Measurements from ENCODE around the gene GPATCH1. TPM values are rescaled to one million over a fixed set of nuclear protein-coding genes. Genes with fewer than 3 reads are reported as not detected.

The GPATCH1 gene
- total and polyA plus RNA-seq, 2 of the 13 experiments (the other 11 are each of a cell fraction or from before 2014, with no cell fraction given): 6.8 to 6.9 TPM

GRCh38 chr19:33039815-33040214 is 41.2 kb upstream of the GPATCH1 start (continued):
- TF ChIP-seq ZNF274 (CRISPR knock-in tag; IDR thresholded peaks at IDR 0.05): no peak
- no peak for TF ChIP-seq JDP2 (CRISPR knock-in tag; IDR thresholded peaks at IDR 0.05; ENCODE audit: borderline replicate concordance)
- TF ChIP-seq ZNF605 (CRISPR knock-in tag; IDR thresholded peaks at IDR 0.05): no peak
- no peak for TF ChIP-seq TFDP1 (CRISPR knock-in tag; IDR thresholded peaks at IDR 0.05; ENCODE audit: borderline replicate concordance)
- TF ChIP-seq NFIC (IDR thresholded peaks at IDR 0.05; ENCODE audit: low read length): 0 out of 2 replicates have a peak, but pooled peaks have one; percentile 4
- TF ChIP-seq ZBTB33 (CRISPR knock-in tag; IDR thresholded peaks at IDR 0.05): no peak
- TF ChIP-seq FOXA1 (IDR thresholded peaks at IDR 0.05): no peak
- TF ChIP-seq FOXA1 (CRISPR knock-in tag; IDR thresholded peaks at IDR 0.05): no peak

GRCh38 chr19:33040994-33041827 is 39.8 kb upstream of the GPATCH1 start:
- DNase-seq (ENCODE audit: low spot score) (peak; percentile 100), ATAC-seq (peak; percentile 91), FAIRE-seq (peak; percentile 96)
- CTCF ChIA-PET (ENCODE audit: low intra/inter-chr PET ratio, low total read pairs): no interaction called here
- no peaks in the 10 kb centered on the region for H3K9me3 ChIP-seq (ENCODE audit: low read length)
- BruUV-seq (replicated peaks): TSS peak; percentile 75
- in situ Hi-C loops (cut with HindIII; ENCODE audit: extremely low pct_ligation_motif_present, low pct_unique_long_range_greater_than_20kb) (no loop called here), intact Hi-C loops (cut with micrococcal nuclease; ENCODE audit: unreplicated experiment) (no loop called here)
- peaks cover 74% of the 10 kb centered on the region for H3K4me1 ChIP-seq (ENCODE audit: insufficient read depth, low read length)
- H2AFZ ChIP-seq (ENCODE audit: low read length): no peak overlapping the region
- H3K4me3 ChIP-seq (replicated peaks in 1 of 3; ENCODE audit: insufficient read depth in 1 of 3, low read depth in 2 of 3, low read length in 3 of 3): peak overlapping the region in 2 of 3 experiments; percentile 28 to 56; a peak in 5 of 6 replicates
- no peaks in the 10 kb centered on the region for H4K20me1 ChIP-seq (ENCODE audit: insufficient read depth, low read length)
- H3K4me2 ChIP-seq (ENCODE audit: low read depth, low read length): peak overlapping the region; percentile 89
- H3K9ac ChIP-seq (ENCODE audit: insufficient read depth, low read depth, low read length): peak overlapping the region; percentile 95
- 3% methylated on average over 7 of the region's 9 CpGs for WGBS (ENCODE audit: low lambda C conversion rate)
- H3K27ac ChIP-seq (ENCODE audit: extremely low read length, insufficient read depth, low read length): peak overlapping the region; percentile 100
- peaks cover 55% of the 10 kb centered on the region for H3K79me2 ChIP-seq (ENCODE audit: insufficient read depth, low read length)
- H3K27me3 ChIP-seq (ENCODE audit: control insufficient read depth in 1 of 2, insufficient read depth in 2 of 2, low read length in 2 of 2): no peaks in the 10 kb centered on the region
- H3K36me3 ChIP-seq (replicated peaks in 1 of 2; ENCODE audit: control insufficient read depth in 1 of 2, insufficient read depth in 2 of 2, low read length in 2 of 2): peaks cover 4 to 13% of the 10 kb centered on the region in 2 experiments; a peak in 4 of 5 replicates
- POLR2A ChIA-PET: interaction anchor here (0.6 to 6.2 kb wide), 16 partner anchors 8 to 1142 kb away, joined by 3 to 53 read pairs (median 8); partner anchors contain the start of genes CEBPA, GPATCH1 and RHPN2
- TF ChIP-seq ZNF512B (CRISPR knock-in tag; IDR thresholded peaks at IDR 0.05; ENCODE audit: borderline replicate concordance) (peak; percentile 68; the same call in 1 of the 2 replicates), FIP1L1 (IDR thresholded peaks at IDR 0.05; ENCODE audit: borderline replicate concordance, insufficient read depth, low read depth, low read length) (no peak), ZNF614 (CRISPR knock-in tag; IDR thresholded peaks at IDR 0.05; ENCODE audit: borderline replicate concordance) (peak; percentile 92; the same call in 1 of the 2 replicates), ZNF224 (CRISPR knock-in tag; IDR thresholded peaks at IDR 0.05) (no peak), SETDB1 (CRISPR knock-in tag; IDR thresholded peaks at IDR 0.05; ENCODE audit: borderline replicate concordance) (no peak), SMC3 (IDR thresholded peaks at IDR 0.05; ENCODE audit: low read length) (peak; percentile 7; the same call in 1 of the 2 replicates), MEF2D (CRISPR knock-in tag; IDR thresholded peaks at IDR 0.05) (peak; percentile 74; the same call in 1 of the 2 replicates), SNAPC2 (CRISPR knock-in tag; IDR thresholded peaks at IDR 0.05) (no peak; the same call in 1 of the 2 replicates), ZMYM3 (CRISPR knock-in tag; IDR thresholded peaks at IDR 0.05) (peak; percentile 77)
